KG1 (cell line): Measurements from ENCODE around the gene EPHB2.
"Not testable (repeated sequence)": the region's sequence is repeated elsewhere in the genome, so short reads cannot be mapped to it uniquely, and the experiment has no call there.

Source experiments
- DNase-seq: peaks from one replicate; lab custom pipeline; 2025; lab: John Stamatoyannopoulos, UW

EPHB2 gene

DNA sequence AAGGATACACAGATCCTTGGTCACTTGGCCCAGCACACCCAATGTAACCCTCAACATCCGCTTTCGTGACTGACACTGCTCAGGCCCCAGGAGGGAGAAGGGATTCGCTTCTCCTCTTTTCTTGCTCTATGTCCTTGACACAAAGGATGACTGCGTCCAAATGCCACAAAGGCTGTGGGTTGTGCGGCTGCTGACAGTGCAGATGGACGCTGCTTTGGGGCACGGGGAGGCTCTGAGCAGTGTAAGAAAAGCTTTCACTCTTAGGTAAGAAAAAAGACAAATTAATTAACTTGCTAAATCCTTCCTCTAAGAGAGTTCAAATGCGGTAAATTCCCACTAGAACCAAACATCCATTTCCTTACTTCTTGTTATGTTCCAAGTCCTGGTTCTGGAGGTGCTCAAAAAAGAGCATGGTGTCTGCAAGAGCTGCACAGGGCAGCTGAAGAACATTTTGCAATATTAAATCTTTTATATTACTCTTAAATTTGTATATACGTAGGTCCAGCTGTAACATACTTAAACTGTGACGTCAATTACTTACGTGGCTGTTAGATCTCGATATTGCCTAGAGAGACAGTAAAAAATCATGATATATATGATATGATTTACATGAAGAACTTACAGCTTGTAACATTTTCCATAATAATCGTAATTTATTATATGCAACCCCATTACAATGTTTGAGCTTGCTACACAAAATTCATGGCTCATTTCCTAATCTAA lies 19.4 kb upstream of the EPHB2 start:
- DNase-seq: no peak

DNA sequence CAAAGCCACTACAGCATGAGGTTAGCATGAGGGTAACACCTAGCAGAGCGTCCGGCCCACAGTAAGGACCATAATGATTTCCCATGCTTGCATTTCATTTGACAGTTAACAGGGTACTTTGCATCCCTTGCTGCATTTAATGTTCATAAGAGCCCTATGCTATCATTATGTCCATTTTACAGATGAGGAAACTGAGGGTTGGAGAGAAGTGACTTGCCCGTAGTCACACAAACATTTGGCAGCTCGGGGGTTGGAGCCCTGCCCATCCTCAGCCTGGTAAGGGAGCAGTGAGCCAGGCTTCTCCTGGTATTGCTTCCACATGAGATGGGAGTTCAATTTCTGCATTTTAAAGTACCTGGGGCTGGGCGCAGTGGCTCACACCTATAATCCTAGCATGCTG lies 16.5 kb upstream of the EPHB2 start:
- DNase-seq: no peak

DNA sequence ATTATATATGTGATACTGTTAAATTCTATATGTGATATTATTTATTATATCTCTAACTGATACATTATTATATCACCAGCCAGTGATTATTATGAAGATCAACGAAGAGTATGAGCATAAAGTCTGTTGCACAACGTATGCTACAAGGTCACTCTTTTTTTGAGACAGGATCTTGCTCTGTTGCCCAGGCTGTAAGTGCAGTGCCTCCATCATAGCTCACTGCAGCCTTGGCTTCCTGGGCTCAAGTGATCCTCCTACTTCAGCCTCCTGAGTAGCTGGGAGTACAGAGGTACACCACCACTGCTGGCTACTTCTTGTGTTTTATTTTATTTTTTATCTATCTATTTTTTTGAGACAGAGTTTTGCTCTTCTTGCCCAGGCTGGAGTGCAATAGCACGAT lies 14.0 kb upstream of the EPHB2 start:
- DNase-seq: no peak

DNA sequence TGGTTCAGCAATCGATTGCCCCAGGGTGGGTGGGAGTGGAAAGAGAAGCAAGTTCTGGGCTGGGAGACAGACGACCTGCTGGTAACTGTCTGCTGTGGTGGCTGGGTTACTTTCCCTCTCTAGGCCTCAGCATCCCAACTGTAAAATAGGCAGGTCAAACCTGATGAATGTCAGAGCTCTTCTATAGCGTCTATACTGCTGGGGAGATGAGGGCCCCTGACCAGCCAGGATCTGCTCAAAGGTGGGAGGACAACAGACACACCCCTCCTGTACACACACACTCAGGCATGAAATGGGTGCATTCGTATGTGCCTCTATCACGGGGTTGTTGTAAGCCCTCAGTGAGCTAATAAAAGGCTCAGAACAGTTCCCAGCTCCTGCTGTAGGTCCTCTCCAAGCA lies 12.7 kb upstream of the EPHB2 start:
- DNase-seq: no peak

- DNase-seq: no peak
Measured at GRCh38 chr1:22699681-22700520, 10.7 kb upstream of the EPHB2 start.

GRCh38 chr1:22702296-22703085 lies 8.1 kb upstream of the EPHB2 start:
- no peak for DNase-seq

GRCh38 chr1:22704440-22705067 lies 6.1 kb upstream of the EPHB2 start:
- peak; percentile 63 for DNase-seq

DNA sequence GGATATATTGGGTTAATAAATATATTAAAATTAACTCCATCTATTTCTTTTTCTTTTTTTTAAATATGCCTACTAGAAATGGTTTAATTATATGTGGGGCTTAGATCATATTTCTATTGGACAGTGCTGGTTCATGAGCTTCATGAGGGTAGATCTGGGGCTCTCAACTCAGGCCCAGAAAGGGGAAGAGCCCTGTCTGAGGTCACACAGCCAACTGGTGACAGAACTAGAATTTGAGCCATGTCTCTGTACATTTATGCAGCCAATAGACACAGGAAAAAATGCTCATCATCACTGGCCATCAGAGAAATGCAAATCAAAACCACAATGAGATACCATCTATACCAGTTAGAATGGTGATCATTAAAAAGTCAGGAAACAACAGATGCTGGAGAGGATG lies 5.1 kb upstream of the EPHB2 start:
- no peak for DNase-seq

DNA sequence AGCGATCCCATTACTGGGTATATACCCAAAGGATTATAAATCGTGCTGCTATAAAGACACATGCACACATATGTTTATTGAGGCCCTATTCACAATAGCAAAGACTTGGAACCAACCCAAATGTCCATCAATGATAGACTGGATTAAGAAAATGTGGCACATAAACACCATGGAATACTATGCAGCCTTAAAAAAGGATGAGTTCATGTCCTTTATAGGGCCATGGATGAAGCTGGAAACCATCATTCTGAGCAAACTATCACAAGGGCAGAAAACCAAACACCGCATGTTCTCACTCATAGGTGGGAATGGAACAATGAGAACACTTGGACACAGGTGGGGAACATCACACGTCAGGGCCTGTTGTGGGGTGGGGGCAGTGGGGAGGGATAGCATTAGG lies 4.5 kb upstream of the EPHB2 start:
- DNase-seq: not testable (repeated sequence)

DNA sequence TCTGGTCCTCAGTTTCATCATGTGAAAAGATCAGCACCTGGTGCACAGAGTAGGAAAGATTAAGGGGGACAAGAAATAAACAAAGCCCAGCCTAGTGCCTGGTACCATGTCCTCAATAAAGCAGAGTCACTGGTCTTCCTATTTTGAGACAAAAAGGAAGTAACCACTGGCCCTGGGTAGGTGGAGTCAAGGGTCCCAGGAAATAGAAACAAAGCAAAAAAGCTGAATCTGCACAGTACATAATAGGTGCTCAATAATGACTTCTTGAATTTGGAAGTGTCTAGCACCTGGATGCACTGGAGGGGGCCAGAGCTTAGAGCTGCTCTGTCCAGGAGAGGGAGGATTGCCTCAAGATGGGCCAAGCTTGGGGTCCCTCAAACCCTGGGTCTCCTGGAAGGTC lies 1.9 kb upstream of the EPHB2 start:
- DNase-seq: no peak

- DNase-seq: no peak
Measured at GRCh38 chr1:22709227-22709626, 1.4 kb upstream of the EPHB2 start.

DNA sequence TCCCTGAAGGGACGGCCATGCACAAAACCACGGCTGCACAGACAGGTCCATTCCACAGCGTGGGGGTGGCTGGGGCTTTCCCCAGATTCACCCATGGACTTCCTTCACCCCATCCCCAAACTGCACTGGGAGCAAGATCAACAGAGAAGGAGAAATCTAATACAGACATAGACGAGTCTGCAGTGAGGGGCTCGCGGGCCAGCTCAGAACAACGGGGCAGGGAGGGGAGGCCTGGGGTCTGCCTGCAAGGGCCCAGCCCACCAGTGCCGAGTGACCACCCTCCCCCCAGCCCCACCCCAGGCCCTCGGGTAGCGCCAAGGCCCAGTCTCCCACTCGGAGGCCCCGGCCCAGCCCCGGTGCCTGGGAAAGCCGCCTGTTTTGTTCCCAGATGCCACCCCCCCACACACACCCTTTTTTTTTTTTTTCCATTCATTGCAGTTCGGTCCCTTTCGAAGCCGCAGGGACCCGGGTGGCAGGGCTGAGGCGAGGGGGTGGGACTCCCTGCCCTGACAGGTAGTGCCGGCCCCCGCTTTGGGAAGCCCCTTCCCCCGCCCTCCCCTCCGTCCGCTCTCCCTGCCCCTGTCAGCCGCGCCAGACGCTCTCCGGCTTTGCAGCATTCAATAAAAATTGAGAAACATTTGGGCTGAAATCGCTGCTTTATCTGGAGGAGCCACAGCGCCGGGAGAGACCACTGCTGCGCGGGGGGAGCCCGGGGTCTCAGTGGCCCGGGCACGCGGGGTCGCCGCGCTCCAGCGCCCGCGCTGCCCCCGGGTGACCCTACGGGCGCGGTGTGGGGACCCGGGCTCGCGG lies 543 bp upstream of the EPHB2 start:
- no peak for DNase-seq

DNA sequence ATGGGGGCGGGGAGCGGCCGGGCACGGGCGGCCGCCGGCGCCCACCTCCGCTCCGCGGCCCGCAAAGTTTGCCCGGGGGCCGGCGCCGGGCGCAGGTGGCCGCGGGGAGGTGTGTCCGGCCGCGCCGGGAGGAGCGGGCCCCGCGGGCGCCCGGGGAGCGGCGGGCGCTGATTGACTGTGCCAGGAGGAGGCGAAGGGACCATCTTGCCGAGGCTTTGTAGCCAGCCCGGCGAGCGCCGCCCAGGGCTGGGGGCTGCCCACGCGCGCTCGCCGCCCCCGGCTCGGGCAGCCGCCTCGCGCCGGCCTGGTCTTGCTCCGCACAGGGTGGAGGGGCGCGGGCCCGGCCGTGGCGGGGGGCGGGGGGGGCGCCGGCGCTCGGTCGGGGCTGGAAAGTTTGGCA lies 432 bp downstream of the EPHB2 start:
- no peak for DNase-seq

DNA sequence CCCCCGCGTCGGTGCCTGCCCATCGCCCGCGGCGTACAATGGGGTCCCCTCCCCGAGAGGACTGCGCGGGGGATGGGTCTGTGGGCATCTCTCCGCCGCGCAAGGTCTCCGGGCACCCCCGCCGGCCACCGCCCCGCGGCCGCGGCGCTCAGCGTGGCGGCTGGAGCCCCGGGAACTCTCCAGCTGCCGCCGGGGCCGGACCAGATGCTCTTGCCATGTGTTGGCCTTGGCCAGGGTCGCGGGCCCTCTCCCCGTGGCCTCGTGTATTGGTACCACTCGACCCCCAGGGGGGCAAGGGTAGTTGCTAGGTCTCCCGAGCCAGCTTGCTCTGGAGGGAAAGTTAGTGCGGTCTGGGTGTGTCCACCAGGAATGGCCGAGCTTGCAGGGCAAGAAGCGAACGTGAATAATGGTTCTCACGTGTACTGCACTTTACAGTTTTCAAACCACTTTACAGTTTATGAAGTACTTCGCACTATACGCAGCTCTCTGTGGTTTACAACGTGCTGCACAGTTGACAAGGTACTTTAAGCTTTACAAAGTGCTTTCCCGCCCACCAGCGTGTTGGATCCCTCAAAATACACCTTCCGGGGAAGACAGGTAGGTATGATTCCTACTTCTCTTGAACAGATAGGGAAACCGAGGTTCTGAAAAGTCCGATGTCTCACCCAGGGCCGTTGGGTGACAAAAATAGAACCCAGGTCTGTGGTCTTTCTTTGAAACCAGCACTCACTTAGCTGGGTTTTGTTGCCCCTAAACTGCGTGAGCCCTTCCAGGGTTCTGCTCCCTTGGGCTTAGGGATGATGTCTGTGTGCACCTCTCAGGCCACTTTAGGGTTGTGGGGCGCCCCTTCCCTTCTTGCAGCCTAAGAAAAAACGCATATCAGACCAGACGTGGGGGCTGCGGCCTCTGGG lies 1.2 kb downstream of the EPHB2 start:
- no peak for DNase-seq

GRCh38 chr1:22712502-22713271 lies 2.0 kb downstream of the EPHB2 start:
- DNase-seq: no peak

DNA sequence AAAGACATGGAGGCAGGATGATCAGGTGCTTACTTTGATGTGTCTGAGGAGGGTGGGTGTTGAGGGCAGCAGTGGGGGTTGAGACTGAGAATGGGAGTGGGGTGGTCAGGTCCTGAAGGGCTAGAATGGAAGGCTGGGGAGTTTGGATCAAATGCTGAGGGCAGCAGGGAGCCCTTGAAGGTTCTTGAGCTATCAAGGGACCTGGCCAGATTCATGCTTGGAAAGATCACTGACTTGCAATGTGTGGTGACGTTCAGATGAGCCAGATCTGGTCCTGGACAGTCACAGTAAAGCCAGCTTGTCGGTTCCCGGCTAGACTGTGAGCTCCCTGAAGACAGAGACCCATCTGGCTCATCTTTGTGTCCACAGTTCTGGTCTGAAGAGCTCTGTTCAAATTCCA lies 3.8 kb downstream of the EPHB2 start:
- DNase-seq: no peak

DNA sequence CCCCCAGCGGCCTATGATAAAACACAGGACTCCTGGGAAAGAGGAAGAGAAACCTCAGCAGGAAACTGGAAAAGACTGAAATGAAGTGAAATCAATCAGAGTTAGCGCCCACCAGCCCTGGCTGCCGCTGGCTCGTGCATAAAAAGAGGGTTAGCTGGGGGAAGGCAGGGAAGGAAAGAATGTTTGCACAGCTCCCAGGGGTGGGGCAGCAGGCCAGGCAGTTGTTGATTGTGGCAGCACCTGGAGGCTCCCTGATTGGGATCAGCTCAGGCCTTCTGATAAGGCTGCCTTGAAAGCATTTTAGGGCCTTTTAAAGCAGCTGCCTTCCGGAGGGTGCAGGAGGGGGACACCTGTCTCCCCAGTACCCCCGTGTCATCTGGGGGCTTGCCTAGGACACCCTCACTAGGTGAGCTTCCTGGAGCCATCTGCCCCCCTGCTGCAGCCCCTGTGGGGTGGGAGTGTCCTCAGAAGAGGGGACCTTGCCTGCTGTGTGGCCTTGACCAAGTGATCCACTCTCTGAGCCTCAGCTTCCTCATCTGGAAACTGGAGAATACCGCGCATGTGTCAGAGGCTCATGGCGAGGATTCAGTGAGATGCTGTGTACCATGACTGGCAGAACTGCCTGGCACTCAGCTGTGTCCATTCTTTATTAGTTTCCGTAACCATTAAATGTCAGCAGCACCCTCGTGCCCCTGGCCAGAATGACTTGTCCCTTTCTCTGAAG lies 6.6 kb downstream of the EPHB2 start:
- no peak for DNase-seq

DNA sequence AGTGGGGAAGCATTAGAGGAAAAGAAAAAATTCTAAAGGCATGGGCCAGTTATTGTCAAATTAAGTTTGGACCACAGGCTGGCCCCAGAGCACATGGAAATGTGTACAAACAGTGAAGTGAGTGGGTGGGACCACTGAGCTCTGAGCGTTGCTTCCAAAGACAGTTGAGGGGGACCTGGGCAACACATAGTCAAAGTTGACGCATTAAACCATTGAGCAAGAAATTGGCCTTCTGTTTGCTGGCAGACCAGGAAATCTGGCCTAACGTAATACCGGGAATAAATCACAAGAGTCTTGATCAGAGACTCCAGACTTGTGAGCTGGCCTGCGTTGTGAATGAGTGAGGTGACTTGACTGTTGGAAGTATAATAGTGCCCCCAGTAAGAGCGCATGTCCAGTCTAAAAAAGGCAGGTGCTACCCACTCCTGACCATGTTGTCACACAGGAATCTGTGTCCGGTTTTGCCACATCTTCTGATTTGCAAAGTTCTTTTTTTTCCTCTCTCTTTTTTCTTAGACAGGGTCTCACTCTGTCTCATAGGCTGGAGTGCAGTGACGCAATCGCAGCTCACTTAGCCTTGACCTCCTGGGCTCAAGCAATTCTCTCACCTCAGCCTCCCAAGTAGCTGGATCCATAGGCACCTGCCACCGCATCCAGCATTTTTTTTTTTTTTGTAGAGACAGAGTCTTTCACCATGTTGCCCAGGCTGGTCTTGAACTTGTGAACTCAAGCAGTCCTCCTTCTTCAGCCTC lies 10.7 kb downstream of the EPHB2 start:
- DNase-seq: no peak
